LNCaP clone FGC (cell line): Measurements from ENCODE around the gene POC1B.

Experiments used
- DNase-seq: peaks from one replicate; pipeline ENCODE4 v3.0.0-alpha.2; 2011; ENCODE audit warnings: low read depth
- H3K4me3 ChIP-seq: 2 replicates; pipeline ENCODE4 v1.5.1; 2011; ENCODE audit warnings: mild to moderate bottlenecking, low read depth, low read length, control low read depth
- CTCF ChIP-seq: IDR thresholded peaks from 2 replicates; pipeline ENCODE4 v1.5.1; 2012; ENCODE audit warnings: mild to moderate bottlenecking; ENCODE audit not compliant: control insufficient read depth, insufficient read depth; ENCODE audit errors: extremely low read depth

POC1B gene

DNA sequence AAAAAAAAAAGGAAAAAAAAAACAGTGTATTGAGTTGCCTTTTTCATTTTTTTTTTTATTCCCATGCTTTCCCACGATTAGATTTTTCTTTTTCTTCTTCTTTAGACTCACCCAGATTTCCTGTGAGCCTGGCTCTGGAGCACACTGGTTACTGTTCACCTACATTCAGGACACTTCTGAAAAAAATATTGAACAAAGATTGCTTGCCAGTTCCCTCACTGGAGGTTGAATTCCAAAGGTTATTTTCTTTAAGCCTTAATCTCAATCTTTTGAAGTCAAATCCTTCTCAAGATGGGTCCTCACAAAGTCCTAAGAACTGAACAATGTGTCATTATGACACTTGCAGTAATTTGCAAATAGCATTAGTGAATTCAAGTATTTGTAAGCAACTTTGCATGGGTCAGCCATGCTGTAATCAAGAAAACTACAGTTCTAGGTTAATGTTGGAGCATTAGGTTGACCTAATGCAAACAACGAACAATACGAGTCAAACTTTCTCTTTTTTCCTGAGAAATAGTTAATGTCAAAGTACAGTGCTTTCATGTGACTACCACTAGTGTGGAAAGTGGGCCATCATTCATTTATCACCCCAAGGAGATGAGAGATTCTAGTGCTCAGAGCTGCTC lies 124.3 kb downstream of the POC1B start:
- no peak overlapping the region for H3K4me3 ChIP-seq
- TF ChIP-seq CTCF, result no peak
- no peak for DNase-seq

- no peak overlapping the region for H3K4me3 ChIP-seq
- DNase-seq, result no peak
- TF ChIP-seq CTCF, result no peak
Measured at GRCh38 chr12:89400415-89400814, 125.4 kb downstream of the POC1B start.

GRCh38 chr12:89395712-89396111 lies 130.1 kb downstream of the POC1B start:
- DNase-seq, result no peak
- no peak overlapping the region for H3K4me3 ChIP-seq
- TF ChIP-seq CTCF, result no peak

- no peak overlapping the region for H3K4me3 ChIP-seq
- TF ChIP-seq CTCF, result no peak
- no peak for DNase-seq
Measured at GRCh38 chr12:89393551-89394121, 132.2 kb downstream of the POC1B start.

- H3K4me3 ChIP-seq, result no peak overlapping the region
- DNase-seq, result no peak
- no peak for TF ChIP-seq CTCF
Measured at GRCh38 chr12:89392391-89392790, 133.5 kb downstream of the POC1B start.

- DNase-seq, result no peak
- no peak overlapping the region for H3K4me3 ChIP-seq
- TF ChIP-seq CTCF, result no peak
Measured at GRCh38 chr12:89391726-89392336, 134.0 kb downstream of the POC1B start.
